Measurements from ENCODE around the gene TCF20.

TCF20 gene

DNA sequence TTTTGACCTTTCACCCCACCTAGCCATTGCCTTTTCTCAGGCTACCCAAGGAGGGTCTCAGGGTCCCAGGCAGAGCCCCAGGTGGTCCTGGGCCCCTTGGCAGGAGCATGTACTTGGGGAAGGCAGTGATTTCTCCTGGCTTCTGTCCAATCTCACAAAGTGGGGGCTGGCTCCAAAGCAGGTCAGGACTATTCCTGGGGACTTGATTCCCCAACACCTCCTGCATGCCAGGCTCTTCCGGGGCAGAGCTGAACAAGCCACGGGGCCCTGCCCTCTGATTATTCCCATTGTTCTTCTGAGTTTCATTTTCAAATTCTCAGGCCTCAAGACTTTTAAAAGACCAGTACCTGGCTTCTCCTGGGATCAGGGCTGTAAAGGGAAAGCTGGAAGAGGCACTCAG is 1.5 kb upstream of the TCF20 start:
- TF ChIP-seq, protein P1, sequence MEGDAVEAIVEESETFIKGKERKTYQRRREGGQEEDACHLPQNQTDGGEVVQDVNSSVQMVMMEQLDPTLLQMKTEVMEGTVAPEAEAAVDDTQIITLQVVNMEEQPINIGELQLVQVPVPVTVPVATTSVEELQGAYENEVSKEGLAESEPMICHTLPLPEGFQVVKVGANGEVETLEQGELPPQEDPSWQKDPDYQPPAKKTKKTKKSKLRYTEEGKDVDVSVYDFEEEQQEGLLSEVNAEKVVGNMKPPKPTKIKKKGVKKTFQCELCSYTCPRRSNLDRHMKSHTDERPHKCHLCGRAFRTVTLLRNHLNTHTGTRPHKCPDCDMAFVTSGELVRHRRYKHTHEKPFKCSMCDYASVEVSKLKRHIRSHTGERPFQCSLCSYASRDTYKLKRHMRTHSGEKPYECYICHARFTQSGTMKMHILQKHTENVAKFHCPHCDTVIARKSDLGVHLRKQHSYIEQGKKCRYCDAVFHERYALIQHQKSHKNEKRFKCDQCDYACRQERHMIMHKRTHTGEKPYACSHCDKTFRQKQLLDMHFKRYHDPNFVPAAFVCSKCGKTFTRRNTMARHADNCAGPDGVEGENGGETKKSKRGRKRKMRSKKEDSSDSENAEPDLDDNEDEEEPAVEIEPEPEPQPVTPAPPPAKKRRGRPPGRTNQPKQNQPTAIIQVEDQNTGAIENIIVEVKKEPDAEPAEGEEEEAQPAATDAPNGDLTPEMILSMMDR (IDR thresholded peaks at IDR 0.05; ENCODE audit: control insufficient read depth, extremely low read depth, insufficient read depth), result no peak
- H3K4me3 ChIP-seq (ENCODE audit: low read depth, low read length), result no peak overlapping the region
- no peak for DNase-seq (ENCODE audit: low read depth)

DNA sequence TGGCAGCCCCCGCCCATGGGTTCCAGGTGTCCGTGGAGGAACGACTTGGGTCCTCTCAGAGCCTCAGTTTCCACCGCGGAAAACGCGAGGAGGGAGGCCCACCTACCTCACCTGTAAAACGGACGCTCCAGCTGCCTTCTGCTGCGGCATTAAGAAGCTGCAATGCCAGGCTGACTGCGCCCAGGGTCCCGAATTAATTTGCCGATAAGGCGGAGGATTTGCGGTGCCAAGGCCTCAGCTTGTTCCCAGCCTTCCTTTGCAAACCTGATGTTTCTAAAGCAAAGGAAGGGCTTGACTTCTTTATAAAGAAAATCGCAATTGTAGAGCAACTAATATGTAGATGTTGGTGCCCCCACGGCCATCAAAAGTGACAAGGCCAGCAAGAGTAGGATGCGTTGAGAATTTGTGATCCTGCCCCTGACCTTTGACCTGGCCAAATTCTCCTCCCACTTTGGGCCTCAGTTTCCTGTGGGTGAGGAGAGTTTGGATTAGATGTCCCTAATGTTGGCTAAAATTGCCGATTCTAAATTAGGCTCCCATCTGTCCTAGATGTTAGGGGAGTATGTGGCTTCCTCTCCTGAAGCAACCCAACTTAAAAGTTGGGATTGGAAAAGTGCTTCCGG is 849 bp upstream of the TCF20 start:
- TF ChIP-seq, protein P1 (IDR thresholded peaks at IDR 0.05; ENCODE audit: control insufficient read depth, extremely low read depth, insufficient read depth), result no peak
- H3K4me3 ChIP-seq (ENCODE audit: low read depth, low read length), result peak overlapping the region; percentile 85
- DNase-seq (ENCODE audit: low read depth), result no peak

GRCh38 chr22:42270176-42270509 is 310 bp downstream of the TCF20 start:
- TF ChIP-seq, protein P1 (IDR thresholded peaks at IDR 0.05; ENCODE audit: control insufficient read depth, extremely low read depth, insufficient read depth), result no peak
- peak overlapping the region; percentile 85 for H3K4me3 ChIP-seq (ENCODE audit: low read depth, low read length)
- DNase-seq (ENCODE audit: low read depth), result no peak

GRCh38 chr22:42269432-42270175 is 849 bp downstream of the TCF20 start:
- peak overlapping the region; percentile 85 for H3K4me3 ChIP-seq (ENCODE audit: low read depth, low read length)
- DNase-seq (ENCODE audit: low read depth), result no peak
- TF ChIP-seq, protein P1 (IDR thresholded peaks at IDR 0.05; ENCODE audit: control insufficient read depth, extremely low read depth, insufficient read depth), result peak; percentile 33

DNA sequence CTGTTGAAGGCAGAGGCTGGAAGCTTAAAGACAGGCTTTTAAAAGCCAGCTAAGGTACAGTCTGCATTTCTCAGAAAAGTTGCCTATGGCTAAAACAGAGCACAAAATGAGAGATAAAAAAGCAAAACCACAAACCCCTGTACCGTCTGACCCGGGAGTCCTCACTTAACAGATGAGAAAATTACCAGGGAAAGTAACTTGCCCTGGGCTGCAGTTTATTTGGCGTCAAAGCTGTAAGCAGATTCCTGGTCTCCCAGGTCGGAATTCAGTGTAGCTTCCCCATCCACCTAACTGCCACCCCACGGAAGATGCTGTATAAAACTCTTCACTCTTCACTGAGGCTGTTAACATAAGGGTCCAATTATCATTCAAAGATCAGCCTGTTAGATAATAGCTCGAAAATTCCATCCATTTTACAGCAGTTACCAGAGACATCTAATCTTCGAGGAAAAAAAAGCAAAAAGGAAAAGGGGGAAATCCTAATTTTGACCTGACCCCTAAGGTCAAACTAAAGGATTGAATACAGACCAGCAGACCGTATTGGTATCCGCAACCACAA is 1.5 kb downstream of the TCF20 start:
- TF ChIP-seq, protein P1 (IDR thresholded peaks at IDR 0.05; ENCODE audit: control insufficient read depth, extremely low read depth, insufficient read depth), result no peak
- no peak for DNase-seq (ENCODE audit: low read depth)

DNA sequence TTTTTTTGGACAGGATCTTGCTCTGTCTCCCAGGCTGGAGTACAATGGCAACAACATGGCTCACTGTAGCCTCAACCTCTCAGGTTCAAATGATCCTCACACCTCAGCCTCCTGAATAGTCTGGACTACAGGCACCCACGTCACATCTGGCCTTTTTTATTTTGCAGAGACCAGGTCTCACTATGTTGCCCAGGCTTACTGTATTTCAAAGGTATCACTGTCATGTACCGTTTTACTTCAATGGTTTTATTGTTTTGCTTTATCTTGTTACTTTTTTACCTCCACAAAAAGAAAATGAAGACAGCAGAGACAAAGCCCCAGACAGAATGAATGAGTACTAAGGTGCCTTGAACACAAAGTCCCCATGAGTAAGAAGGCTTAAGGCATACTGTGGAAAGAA is 5.1 kb downstream of the TCF20 start:
- no peak overlapping the region for H3K4me3 ChIP-seq (ENCODE audit: low read depth, low read length)
- DNase-seq (ENCODE audit: low read depth), result no peak
- TF ChIP-seq, protein P1 (IDR thresholded peaks at IDR 0.05; ENCODE audit: control insufficient read depth, extremely low read depth, insufficient read depth), result no peak

More for the DNA sequence above, 1.5 kb downstream of the TCF20 start:
- peak overlapping the region; percentile 85 for H3K4me3 ChIP-seq (ENCODE audit: low read depth, low read length)

Data from LNCaP clone FGC (cell line).